ENCODE results near the gene MYO9A.

The MYO9A gene

DNA sequence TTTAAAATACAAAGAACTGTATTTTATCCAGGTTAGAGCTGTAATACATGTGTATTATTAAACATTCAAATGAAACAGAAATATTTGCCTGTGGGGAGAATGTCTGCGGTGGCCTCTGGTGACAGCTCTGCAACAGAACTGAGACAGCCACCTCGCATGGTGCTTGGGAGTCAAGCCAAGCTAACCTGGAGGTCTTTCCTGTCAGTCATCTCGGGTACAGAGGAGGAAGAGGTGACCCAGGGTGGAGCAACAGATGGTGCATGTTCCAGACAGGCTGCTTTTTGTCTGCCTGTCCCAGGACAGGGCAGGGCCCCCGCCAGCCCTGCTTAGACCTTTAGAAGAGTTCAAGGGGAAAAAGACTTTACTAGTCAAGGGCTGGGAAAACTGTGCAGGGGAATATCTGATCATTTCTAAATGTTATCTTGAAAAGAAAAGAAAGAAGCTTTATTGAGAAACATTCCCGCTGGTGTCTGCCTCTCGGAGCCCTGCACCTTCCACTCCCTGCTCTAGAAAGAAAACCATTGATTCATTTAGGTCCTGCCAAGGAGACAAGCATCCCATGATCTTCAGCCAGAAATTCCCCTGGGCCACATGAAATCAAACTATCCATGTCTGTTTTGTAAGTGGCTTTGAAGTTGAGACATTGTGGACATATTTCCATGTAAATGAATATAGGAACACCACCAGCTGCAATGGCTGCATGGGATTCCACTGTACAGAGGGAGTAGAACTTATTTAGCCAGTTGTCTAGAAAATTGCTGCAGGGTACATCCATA, 313.1 kb downstream of the MYO9A start:
- no peak for DNase-seq

DNA sequence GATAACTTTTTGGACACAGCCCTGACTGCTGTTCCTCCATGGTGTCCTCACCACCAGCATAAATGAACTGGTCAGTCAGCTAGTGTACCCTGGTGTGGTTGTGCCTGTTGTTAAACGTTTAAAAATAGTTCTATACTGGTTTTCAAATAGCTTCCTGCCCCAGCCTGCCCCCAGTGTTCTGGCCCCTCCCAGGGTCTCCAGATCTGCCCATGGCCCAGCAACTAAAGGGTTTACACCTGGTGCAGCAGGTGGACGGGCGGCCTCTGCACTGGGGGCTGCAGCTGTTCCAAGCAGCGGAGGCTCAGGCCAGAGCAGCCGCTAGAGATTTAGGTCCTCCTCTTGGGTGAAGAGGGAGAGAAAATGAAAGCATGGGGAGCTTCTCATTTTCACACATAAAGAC, 313.7 kb downstream of the MYO9A start:
- DNase-seq: no peak

DNA sequence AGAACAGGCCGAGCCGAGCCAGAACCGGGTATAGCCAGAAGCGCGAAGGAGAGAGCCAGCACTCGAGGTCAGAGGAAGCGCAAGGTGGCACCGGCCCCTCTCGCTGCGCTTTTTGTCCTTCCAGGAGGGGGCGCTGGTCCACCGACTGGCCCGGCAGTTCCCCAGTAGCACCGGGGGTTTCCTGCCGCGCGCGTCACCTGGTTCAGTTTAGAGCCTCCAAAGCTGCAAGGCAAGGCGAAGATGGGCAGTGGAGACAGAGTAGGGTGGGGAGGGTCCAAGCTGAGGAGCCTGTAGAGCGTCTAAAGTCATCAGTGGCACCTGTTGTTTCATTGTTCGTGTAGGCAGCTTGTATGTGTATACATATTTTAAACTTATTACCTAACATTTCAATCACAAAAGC, 315.2 kb downstream of the MYO9A start:
- no peak for DNase-seq

DNA sequence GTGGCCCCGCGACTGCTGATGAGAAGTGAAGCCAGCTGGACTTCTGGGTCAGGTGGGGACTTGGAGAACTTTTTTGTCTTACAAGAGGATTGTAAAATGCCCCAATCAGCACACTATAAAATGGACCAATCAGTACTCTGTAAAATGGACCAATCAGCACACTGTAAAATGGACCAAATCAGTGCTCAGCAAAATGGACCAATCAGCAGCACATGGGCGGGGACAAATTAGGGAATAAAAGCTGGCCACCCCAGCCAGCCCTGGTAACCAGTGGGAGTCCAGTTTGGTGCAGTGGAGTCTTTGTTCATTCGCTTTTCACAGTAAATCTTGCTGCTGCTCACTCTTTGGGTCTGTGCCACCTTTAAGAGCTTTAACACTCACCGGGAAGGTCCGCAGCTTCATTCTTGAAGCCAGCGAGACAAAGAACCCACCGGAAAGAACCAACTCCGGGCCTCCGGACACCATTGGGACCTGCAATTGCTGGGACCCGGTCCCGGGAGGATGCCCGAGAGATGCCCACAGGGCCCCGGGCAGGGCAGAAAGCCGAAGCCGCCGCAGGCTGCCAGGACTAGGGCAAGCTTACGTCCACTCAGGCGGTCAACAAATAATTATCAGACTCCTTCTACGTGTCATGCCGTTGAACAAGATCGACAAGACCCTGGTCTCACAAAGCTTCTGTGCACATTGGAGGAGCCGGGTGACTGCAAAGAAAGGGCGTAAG, 315.9 kb downstream of the MYO9A start:
- no peak for DNase-seq

DNA sequence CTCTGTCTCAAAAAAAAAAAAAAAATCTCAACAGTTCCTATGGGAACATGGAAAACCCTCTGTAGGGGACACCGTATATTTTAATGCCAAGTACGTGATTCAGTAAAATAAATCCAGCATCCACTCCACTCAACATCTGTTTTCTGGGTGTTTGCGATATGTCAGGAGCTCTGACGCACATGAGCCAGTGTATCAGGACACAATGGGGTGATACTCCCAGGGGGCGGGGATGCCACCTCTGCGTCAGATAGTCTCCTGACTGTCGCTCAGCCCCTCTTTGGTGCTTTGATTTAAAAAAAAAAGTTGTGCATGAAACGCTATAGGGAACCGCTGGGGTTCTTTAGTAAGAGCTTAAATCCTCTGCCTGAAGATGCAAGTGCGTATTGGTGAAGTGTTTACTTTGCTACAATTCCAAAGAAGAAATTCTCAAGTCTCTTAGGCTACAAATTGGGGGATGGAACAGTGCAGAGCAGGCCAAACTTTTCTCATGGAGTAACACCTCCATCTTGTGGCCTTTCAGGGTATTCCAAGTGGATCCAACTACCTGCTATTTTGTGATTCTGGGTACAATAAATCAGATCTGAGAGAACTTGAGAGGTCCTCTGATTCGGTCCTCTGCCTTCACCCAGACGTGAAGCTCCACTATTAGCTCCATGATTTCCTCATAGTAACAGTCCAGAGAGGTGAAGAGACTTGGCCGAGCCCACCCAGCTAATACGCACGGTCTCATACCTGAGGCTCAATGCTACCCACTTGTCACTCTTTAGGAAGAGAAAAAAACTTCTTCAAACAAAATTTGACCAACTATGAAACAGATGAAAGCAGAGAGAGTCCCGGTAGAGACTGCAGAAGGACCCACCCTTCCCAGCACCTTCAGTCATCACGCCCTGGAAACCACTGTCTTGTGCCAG, 316.9 kb downstream of the MYO9A start:
- DNase-seq: peak; percentile 11

DNA sequence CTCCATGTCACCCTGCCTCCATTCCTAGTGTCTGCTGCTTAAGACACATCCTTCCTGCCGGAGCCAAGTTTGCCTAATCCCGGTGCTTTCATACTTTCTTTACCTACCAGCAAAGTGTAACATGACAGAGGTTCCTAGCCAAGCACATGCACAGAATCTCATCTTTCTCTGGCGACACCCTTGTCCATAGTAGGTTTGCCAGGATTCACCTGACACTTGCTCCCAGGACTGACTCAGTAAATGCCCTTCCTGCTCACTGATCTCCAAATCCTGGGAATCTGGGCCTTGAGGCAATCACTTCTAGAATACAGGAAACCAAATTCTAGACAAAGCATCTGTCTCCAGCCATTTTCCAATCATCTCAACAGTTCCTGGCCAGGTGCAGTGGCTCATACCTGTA, 317.8 kb downstream of the MYO9A start:
- no peak for DNase-seq

DNA sequence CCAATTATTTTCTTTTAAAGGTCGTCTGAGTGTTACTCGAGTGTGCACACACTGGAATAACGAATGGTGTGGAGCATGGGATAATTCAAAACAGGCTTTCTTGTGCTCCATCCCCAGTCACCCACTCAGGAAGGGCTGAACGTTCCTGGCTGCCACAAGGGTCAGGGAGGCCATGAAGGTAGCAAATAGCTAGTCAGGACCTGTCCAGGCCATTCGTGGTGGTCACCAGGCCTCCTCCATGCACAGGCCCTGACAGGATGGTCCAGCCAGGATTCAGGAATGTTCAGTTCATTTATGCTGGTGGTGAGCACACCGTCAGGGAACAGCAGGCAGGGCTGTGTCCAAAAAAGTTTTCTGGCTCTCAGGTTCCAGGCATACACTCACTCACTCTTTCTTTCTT, 319.3 kb downstream of the MYO9A start:
- no peak for DNase-seq

DNA sequence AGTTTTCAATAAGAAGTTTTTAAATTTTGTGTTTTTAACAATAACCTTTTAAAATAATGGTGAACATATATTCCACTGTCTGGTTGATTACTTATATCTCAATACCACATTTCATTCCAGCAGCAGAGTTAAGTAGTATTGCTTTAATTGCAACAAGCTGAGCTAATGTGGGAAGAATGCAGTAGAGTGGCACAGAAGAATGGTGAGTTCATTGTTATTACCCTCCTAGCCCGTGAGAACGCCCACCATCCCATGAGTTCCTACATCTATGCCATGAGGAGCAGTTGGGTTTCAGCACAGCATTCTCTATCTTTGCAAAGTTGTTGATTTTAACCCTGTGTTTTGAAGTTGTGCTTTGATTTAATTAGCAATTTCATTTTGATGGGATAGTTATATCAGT, 325.4 kb downstream of the MYO9A start:
- DNase-seq: no peak

DNA sequence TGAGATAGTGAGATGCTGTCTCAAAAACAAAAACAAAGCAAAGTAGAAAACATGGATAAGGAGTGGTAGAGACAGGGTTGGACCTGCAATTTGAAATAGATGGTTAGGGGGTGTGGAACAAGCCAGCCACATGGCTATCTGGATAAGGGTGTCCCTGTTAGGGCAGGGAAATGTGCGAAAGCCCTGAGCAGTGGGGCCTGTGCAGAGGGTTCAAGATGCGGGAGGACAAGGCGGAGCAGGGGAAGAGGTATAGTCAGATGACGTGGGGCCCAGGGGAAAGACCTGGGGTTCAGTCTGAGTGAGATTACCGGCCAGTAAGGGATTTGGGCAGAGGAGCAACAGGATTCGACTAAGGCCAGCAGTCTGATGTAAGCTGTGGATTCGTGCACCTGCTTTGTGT, 326.0 kb downstream of the MYO9A start:
- no peak for DNase-seq

DNA sequence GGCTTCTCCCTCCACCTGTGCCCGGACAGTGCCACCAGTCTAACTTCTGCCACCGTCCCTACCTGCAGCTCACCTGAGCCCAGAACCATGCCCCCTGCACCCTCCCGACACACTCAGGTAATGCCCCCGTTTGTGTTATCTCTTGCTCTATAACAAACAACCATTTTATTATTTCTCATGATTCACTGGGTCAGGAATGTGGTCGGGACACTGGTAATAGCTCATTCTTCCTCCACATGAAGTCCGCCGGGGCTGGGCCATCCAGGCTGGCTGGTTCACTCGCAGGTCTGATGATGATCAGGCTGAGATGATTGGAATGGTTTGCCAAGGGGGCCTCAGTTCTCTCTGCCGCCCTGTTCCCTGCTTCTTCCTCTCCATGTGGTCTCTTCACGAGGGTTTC, 327.9 kb downstream of the MYO9A start:
- DNase-seq: no peak

DNA sequence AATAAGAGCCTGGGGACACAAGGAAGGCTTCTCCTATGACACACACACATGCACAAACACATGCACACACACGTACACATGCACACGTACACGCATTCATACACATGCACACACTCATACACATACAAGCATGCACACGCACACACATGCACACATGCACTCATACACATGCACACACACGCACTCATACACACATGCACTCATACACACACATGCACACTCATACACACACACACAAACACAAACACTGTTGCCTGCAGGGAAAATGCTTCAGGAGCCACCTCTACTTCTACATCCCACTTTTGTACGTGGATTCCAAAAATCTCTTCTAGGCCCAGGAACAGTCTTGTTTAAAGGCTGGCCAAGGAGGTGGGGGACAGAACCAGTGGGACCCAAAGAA, 328.3 kb downstream of the MYO9A start:
- no peak for DNase-seq

DNA sequence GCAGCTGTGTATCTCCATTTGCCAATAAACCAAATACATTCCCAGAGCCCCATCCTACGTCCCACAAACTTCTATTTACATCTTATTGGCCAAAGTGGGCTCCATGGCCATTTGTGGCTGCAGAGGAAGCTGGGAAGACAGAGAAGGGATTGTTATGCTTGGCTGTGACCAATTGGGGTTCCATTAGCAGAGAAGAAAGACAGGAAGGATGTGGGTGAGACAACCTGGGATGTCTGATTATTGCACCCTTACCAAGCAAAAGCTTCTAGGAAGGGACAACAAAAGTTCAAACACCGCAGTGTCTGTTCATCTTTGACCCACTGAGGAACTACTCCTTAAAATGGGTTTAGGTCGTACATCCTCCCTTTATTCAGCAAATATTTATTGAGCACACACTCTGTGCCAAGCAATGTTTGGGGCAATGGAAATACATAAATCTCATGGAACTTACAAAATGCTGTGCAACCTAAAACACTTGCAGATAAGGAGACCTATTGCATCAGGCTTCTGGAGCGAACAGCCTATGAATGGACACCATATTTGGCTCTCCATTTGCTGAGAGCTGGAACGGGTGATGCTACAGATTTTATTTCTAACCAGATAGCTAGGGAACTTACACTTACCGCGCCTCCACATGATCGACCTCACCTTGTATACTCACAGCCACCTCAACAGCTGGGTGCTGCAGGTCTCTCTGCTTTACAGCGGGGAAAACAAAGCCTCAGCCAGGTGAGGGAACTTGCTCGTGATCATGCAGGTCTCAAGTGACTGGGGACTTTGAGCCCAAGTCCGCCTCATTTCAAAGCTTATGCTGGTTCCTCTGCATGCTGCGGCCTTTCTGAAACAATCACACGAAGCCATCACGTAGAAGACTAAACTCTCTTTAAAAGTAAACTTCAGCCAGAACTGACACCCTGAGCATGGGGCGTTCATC, 329.0 kb downstream of the MYO9A start:
- no peak for DNase-seq

DNA sequence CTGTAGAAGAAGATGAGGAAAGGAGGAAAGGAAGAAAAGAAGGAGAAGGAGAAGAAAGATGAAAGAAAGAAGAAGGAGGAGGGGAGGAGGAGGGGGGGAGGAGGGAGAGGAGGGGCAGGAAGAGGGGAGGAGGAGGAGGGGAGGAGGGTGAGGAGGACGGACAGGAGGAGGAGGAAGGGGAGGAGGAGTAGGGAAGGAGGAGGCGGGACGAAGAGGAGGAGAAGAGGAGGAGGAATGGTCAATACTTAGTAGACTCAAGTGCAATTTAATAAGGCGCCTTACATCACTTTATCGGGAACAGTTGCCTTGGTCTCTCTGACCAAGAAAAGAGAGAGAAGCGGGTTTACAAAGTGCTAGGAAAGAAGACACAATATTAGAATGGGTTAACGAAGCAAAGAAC, 331.3 kb downstream of the MYO9A start:
- DNase-seq: no peak

DNA sequence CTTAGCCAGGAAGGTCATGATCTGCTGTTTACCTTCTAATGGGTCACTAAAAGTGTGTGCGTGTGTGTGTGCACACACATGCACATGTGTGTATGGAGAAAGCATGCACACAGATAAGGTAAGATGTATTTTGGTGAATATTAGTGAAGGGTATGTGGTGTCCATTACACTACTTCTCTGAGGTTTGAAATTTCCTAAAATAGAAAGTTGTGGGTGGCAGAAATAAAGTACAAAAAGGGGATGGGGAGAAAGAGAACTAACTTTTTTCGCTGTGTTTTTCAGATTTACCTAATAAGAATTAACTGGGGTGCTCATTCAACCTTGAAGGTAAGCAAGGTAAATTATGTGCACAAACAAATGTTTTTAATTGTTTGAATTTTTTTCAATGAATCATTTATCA, 332.0 kb downstream of the MYO9A start:
- no peak for DNase-seq

DNA sequence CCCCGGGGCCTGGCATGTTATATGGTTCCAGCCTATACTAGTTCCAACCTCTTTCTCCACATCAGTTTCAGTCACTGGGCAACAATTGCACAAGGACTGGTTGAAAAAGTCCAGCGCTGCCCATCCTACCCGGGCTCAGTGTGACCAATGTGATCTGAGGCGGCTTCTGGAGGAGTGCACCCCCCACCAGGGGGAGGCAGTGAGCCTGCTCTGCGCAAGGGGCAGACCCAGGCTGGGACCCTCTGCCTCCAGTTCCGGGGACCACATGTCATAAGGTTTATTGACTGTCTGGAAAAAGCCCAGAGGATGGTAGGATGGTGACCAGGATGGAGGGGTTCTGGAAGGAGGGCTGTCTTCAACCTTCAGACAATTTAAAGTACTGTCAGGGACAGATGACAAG, 333.2 kb downstream of the MYO9A start:
- DNase-seq: no peak

DNA sequence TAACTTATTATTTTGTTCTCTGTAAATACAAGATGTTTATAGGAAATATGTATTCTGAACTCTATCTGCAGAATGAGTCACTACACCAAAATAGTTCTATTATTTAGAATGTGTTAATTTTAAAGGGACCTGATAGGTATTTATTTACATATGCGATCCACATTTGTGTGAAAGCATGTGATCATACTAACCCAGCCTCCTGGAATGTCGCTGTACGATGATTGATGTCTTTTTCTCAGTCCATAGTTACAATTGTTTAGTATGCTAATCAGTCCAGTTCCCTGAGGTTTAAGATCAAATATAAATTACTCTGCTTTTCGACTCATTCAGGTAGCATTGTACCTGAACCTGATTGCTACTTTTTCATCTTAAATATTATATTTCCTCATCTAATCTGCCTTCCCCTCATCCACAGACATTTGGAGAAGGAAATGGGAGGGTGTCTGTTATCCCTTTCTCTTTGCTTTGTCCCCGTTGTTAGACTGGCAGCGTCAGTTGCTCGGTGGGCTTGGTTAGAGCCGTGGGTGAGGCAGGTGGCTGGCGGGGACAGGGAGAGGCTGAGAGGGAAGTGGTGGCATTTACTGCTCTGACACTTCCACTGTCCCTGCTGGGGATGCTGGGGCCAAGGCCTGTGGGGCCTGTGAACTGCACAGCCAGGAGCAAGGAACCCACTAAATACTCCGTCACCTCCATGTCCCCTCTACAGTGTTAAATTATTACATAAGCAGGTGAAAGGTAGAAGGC, 335.4 kb downstream of the MYO9A start:
- no peak for DNase-seq

DNA sequence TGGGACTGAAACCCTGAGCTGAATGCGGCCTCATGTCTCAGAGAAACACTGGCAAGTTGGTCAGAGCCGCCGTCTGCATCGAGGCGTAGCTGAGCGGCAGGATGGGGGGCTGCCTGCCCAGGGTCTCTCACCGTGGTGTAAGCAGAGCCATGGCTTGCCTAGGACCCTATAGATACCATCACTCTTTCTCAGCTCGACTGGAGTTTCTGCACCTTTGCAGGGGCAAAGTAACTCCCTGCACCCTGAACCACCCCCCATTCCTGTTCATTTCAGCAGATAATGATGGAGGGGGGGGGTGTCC, 336.0 kb downstream of the MYO9A start:
- DNase-seq: no peak

DNA sequence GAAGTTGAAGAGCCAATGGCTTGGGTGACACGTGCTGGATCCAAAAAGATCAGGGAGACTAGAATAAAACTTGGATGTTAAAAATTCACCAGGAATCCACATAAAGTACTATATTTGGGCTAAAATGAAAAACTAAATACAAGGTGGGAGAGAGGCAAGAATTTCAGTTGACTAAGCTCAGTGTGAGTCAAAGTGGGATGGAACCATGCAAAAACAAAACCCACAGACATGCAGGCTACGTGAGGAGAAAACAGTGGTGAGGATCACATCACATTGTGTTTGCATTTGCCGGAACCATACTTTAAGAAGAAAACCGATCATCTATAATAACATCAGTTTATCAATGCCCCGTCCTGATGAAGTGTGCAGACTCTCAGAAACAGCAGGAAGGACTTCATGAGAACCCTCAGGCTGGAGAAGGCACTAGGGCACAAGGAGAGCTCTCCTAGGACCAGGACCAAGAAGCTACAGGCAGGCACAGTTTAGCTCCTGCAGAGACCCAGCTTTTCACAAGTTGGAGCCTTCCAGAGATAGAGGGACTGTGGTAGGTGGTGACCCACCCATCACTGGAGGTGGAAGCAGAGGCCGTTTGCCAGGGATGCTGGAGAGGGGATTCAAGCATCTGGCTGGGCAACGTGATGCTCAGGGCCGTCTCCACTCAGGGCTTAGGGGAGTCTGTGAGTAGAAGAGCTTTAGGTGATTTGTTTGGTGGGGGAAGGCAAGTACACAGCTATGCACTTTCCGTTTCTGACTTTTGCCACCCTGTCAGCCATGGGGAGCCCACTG, 336.6 kb downstream of the MYO9A start:
- DNase-seq: no peak

DNA sequence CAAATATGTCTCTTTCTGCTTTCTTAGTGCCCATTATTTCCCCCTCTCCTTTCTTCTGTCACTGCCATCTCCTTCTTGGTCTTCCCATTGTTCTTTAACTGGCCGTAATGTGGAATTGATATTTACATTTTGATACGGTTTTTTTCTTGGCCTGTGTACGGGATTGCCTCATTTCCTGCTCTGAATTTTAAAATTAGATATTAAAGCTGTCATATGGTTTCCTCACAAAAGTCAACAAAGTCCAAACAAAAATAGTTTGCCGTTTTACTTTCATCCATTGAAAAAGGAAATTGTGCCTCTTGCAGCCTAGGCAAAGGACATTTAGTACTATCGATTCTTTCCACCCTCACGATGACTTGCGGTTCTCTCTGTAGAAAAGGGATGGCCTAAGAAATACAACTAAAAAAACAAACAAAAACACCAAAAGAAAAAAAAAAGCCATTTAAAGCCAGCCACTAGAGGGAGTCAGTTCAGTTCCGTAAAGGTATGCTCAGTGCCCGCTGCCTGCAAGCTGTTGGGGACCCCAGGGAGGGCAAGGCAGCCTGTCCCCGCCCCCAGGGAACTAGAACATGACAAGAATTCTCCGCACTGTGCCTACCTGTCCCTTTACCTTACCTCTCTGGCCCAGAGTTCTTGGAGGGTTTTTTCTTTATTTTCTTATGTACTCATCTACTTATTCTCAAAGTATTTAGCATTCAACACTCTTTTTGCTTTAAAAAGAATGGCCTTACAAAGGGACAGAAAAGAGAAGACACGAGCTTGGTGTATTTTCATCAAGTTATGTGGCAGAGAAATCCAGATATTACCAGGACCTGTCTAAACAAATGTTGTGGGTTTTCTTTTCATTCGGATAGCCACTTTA, 337.6 kb downstream of the MYO9A start:
- DNase-seq: peak; percentile 28
